H1 (cell line): Measurements from ENCODE around the gene CSNK1D. TPM values are rescaled to one million over a fixed set of nuclear protein-coding genes. Genes with fewer than 3 reads are reported as not detected.
A peak's percentile ranks its signal among the peaks of the same experiment; 100 is the strongest.

Experiments used
- E2F6 ChIP-seq: IDR thresholded peaks from 2 replicates; pipeline ENCODE4 v1.6.1; 2012; ENCODE audit warnings: inconsistent platforms
- KDM1A ChIP-seq: fragments of 200-600, 300-600 bp; sonication (generic); IDR thresholded peaks from 2 replicates; pipeline ENCODE4 v1.7.1; 2016; ENCODE audit warnings: mild to moderate bottlenecking, low read length, borderline replicate concordance
- SRF ChIP-seq: IDR thresholded peaks from 2 replicates; pipeline ENCODE4 v1.6.1; 2011; ENCODE audit warnings: mild to moderate bottlenecking, low read depth, low read length, moderate library complexity
- polyA plus RNA-seq, 7 experiments: library from polyadenylated mRNA; depleted of rRNA in 3 of 7; stranded (reverse) in 5 of 7; unstranded in 2 of 7; fragments of >200 nt in 5 of 7; fragments of 200-250 nt in 2 of 7; gene quantifications; 1 replicate in 5 of 7; 2 replicates in 1 of 7; 4 replicates in 1 of 7; pipeline versions ENCODE4 v1.2.1 to v1.2.3, GENCODE V29; 2011 to 2013; ENCODE audit warnings: missing spikeins in 2 of 7, mixed read lengths in 2 of 7
- total RNA-seq: library from RNA; stranded (reverse); fragmentation: NEBNext Ultra II Directional; extraction: Animal tissue kit (Norgen Biotek cat#: 25700); gene quantifications from 2 replicates; pipeline ENCODE4 v1.2.1, GENCODE V29; 2021
- TF ChIP-seq, protein P1 (sequence below): fragments of 300-600 bp; sonication (generic); IDR thresholded peaks from 2 replicates; pipeline ENCODE4 v1.7.1; 2012; ENCODE audit warnings: low read length, moderate library complexity, mild to moderate bottlenecking, inconsistent platforms; ENCODE audit not compliant: insufficient replicate concordance
- TF ChIP-seq, protein P2 (sequence below): IDR thresholded peaks from 2 replicates; pipeline ENCODE4 v1.6.1; 2012; ENCODE audit warnings: inconsistent platforms

Gene CSNK1D
- total and polyA plus RNA-seq, 2 of the 8 experiments (the other 6 are each of a cell fraction or from before 2014, with no cell fraction given): 73.5 to 103 TPM

- TF ChIP-seq, protein P1, sequence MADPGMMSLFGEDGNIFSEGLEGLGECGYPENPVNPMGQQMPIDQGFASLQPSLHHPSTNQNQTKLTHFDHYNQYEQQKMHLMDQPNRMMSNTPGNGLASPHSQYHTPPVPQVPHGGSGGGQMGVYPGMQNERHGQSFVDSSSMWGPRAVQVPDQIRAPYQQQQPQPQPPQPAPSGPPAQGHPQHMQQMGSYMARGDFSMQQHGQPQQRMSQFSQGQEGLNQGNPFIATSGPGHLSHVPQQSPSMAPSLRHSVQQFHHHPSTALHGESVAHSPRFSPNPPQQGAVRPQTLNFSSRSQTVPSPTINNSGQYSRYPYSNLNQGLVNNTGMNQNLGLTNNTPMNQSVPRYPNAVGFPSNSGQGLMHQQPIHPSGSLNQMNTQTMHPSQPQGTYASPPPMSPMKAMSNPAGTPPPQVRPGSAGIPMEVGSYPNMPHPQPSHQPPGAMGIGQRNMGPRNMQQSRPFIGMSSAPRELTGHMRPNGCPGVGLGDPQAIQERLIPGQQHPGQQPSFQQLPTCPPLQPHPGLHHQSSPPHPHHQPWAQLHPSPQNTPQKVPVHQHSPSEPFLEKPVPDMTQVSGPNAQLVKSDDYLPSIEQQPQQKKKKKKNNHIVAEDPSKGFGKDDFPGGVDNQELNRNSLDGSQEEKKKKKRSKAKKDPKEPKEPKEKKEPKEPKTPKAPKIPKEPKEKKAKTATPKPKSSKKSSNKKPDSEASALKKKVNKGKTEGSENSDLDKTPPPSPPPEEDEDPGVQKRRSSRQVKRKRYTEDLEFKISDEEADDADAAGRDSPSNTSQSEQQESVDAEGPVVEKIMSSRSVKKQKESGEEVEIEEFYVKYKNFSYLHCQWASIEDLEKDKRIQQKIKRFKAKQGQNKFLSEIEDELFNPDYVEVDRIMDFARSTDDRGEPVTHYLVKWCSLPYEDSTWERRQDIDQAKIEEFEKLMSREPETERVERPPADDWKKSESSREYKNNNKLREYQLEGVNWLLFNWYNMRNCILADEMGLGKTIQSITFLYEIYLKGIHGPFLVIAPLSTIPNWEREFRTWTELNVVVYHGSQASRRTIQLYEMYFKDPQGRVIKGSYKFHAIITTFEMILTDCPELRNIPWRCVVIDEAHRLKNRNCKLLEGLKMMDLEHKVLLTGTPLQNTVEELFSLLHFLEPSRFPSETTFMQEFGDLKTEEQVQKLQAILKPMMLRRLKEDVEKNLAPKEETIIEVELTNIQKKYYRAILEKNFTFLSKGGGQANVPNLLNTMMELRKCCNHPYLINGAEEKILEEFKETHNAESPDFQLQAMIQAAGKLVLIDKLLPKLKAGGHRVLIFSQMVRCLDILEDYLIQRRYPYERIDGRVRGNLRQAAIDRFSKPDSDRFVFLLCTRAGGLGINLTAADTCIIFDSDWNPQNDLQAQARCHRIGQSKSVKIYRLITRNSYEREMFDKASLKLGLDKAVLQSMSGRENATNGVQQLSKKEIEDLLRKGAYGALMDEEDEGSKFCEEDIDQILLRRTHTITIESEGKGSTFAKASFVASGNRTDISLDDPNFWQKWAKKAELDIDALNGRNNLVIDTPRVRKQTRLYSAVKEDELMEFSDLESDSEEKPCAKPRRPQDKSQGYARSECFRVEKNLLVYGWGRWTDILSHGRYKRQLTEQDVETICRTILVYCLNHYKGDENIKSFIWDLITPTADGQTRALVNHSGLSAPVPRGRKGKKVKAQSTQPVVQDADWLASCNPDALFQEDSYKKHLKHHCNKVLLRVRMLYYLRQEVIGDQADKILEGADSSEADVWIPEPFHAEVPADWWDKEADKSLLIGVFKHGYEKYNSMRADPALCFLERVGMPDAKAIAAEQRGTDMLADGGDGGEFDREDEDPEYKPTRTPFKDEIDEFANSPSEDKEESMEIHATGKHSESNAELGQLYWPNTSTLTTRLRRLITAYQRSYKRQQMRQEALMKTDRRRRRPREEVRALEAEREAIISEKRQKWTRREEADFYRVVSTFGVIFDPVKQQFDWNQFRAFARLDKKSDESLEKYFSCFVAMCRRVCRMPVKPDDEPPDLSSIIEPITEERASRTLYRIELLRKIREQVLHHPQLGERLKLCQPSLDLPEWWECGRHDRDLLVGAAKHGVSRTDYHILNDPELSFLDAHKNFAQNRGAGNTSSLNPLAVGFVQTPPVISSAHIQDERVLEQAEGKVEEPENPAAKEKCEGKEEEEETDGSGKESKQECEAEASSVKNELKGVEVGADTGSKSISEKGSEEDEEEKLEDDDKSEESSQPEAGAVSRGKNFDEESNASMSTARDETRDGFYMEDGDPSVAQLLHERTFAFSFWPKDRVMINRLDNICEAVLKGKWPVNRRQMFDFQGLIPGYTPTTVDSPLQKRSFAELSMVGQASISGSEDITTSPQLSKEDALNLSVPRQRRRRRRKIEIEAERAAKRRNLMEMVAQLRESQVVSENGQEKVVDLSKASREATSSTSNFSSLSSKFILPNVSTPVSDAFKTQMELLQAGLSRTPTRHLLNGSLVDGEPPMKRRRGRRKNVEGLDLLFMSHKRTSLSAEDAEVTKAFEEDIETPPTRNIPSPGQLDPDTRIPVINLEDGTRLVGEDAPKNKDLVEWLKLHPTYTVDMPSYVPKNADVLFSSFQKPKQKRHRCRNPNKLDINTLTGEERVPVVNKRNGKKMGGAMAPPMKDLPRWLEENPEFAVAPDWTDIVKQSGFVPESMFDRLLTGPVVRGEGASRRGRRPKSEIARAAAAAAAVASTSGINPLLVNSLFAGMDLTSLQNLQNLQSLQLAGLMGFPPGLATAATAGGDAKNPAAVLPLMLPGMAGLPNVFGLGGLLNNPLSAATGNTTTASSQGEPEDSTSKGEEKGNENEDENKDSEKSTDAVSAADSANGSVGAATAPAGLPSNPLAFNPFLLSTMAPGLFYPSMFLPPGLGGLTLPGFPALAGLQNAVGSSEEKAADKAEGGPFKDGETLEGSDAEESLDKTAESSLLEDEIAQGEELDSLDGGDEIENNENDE: no peak
- TF ChIP-seq, protein P2, sequence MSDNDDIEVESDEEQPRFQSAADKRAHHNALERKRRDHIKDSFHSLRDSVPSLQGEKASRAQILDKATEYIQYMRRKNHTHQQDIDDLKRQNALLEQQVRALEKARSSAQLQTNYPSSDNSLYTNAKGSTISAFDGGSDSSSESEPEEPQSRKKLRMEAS: 0 out of 2 replicates have a peak, but pooled peaks have one; percentile 16
- TF ChIP-seq KDM1A (0 out of 2 replicates have a peak, but pooled peaks have one; percentile 29), SRF (no peak), E2F6 (peak; percentile 44; the same call in 1 of the 2 replicates)
These were observed 45.7 kb downstream of the CSNK1D start (continued) for GRCh38 chr17:82227629-82228277.
